ENCODE data around the gene CLCF1.
"Not testable (repeated sequence)": the region's sequence is repeated elsewhere in the genome, so short reads cannot be mapped to it uniquely, and the experiment has no call there.

The CLCF1 gene

GRCh38 chr11:67320691-67321090, 52.7 kb downstream of the CLCF1 start:
- DNase-seq: no peak

DNA sequence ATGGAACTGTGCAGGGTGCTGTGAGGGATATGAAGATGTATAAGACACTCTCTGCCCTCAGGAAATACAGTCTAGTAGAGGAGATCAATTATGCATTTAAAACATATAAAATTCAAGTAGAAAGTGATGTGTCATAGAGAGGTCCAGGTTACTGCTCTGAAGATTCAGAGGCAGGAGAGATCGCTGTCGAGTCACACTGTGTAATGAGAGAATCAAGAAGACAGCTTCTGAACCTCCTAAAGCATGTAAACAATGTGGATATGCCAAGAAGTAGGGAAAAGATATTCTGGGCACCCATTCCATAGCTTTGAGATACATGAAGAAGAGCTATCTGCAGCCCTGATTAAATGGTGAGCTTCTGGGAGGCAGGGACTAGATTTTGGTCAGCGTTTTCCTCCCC, 53.4 kb downstream of the CLCF1 start:
- DNase-seq: no peak

GRCh38 chr11:67318876-67319275, 54.5 kb downstream of the CLCF1 start:
- not testable (repeated sequence) for DNase-seq

DNA sequence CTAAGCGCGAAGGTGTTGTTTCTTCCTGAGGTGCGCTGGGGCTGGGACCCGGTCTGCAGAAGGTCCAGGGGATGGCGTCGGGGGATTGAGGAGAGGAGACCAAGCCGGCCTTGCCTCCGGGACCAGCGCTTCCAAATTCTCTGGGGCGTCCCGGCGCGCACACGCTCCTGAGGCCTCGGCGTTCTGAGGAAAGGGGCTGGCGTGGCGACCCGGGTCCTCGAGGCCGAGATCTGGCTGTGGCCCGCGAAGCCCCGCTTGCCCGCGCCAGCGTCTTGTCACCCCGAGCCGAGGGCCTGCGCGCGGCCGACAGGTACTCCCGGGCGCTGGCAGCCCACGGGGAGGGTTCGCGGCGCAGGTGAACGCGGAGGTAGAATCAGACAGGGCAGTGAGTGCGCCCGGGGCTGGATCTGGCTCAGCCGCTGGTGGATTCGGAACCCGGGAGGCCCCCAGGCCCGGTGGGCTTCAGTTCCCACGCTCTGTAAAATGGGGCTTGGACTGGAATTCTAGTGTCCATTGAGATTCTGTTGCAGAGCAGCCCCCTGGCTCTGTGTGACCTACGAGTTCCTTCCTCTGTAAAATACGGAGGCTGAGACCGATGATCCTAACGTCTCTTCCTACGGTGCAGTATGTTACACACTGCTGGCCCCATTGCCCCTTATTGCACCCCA, 55.4 kb downstream of the CLCF1 start:
- DNase-seq: no peak

- DNase-seq: peak; percentile 99
Measured at GRCh38 chr11:67317205-67317887, 56.1 kb downstream of the CLCF1 start.

- DNase-seq: no peak
Measured at GRCh38 chr11:67316882-67317204, 56.6 kb downstream of the CLCF1 start.

DNA sequence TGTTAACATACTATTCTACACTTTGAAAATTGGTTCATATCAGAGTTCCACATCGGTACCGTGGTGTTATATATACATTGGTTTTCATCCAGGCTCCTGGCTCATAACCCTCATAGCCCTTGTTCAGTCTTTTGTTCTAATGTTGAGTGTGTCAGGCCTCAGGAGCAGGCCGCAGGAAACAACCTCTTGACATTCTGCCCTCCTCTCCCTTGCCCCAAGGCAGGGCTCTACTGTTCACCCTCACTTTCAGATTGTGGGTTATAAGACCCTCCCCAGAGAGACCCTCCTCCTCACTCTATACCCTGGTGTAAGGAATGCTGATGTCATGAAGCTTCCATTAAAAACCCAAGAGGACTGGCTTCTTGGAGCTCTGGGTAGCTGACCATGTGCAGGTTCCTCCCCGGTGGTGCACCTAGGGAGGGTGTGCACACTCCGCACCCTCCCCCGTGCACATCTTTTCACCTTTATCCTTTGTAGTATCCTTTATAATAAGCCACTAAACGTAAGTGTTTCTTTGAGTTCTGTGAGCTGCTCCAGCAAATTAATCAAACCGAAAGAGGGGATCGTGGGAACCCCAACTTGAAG, 58.0 kb downstream of the CLCF1 start:
- no peak for DNase-seq

- no peak for DNase-seq
Measured at GRCh38 chr11:67314218-67314617, 59.2 kb downstream of the CLCF1 start.
